SK-N-SH (cell line): ENCODE data around the gene ARR3.
A peak's percentile ranks its signal among the peaks of the same experiment; 100 is the strongest.

Experiments used
- CTCF ChIP-seq: fragments of 200-600 bp; sonication (generic); IDR thresholded peaks from 2 replicates; pipeline ENCODE4 v1.6.1; 2017; ENCODE audit warnings: antibody characterized with exemption, mild to moderate bottlenecking, moderate library complexity
- EP300 ChIP-seq, 2 experiments: IDR thresholded peaks; 2 replicates each; pipeline versions ENCODE4 v1.4.0 to v1.6.1; 2012; ENCODE audit warnings: borderline replicate concordance in 1 of 2, low read depth in 1 of 2, low read length in 1 of 2
- FOXM1 ChIP-seq: IDR thresholded peaks from 2 replicates; pipeline ENCODE4 v1.4.0; 2012; ENCODE audit warnings: low read depth, mild to moderate bottlenecking
- JUND ChIP-seq: IDR thresholded peaks from 2 replicates; pipeline ENCODE4 v1.4.0; 2012
- REST ChIP-seq: IDR thresholded peaks from 2 replicates; pipeline ENCODE4 v1.6.1; 2012; ENCODE audit warnings: mild to moderate bottlenecking, low read depth, low read length, moderate library complexity
- RFX5 ChIP-seq: IDR thresholded peaks from 2 replicates; pipeline ENCODE4 v1.6.1; 2012; ENCODE audit warnings: mild to moderate bottlenecking, improper control_type of control experiment, low read length
- SIN3A ChIP-seq: IDR thresholded peaks from 2 replicates; pipeline ENCODE4 v1.6.1; 2012; ENCODE audit warnings: low read depth, mild to moderate bottlenecking, low read length, moderate library complexity, borderline replicate concordance
- TAF1 ChIP-seq: IDR thresholded peaks from 2 replicates; pipeline ENCODE4 v1.6.1; 2012; ENCODE audit warnings: low read depth, mild to moderate bottlenecking, low read length, moderate library complexity, borderline replicate concordance
- TCF12 ChIP-seq: IDR thresholded peaks from 2 replicates; pipeline ENCODE4 v1.4.0; 2012
- YY1 ChIP-seq: IDR thresholded peaks from 2 replicates; pipeline ENCODE4 v1.4.0; 2012; ENCODE audit warnings: low read depth, mild to moderate bottlenecking
- TF ChIP-seq, protein P1 (sequence below): IDR thresholded peaks from 2 replicates; pipeline ENCODE4 v1.4.0; 2012; ENCODE audit warnings: low read depth

- TF ChIP-seq TAF1: no peak
- TF ChIP-seq EP300 (IDR thresholded peaks at IDR 0.05; ENCODE audit: borderline replicate concordance in 1 of 2, low read depth in 1 of 2, low read length in 1 of 2): no peak
- TF ChIP-seq TCF12: no peak
- no peak for TF ChIP-seq RFX5
- TF ChIP-seq, protein P1, sequence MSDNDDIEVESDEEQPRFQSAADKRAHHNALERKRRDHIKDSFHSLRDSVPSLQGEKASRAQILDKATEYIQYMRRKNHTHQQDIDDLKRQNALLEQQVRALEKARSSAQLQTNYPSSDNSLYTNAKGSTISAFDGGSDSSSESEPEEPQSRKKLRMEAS: no peak
- TF ChIP-seq SIN3A: no peak
- peak; percentile 8; the same call in 1 of the 2 replicates for TF ChIP-seq JUND
- no peak for TF ChIP-seq FOXM1
- no peak for TF ChIP-seq YY1
- TF ChIP-seq REST: no peak
- TF ChIP-seq CTCF: no peak
Measured at GRCh38 chrX:70313503-70313902, 45.4 kb downstream of the ARR3 start.
